KMS-11 (cell line): ENCODE results near the gene CACNA2D3.

Experiments
- H2AFZ ChIP-seq: fragments of 200-600 bp; sonication (generic); 2 replicates; pipeline ENCODE4 v1.6.1; 2016; ENCODE audit warnings: antibody characterized with exemption, mixed run types, low read depth
- H3K27ac ChIP-seq: fragments of 200-600 bp; sonication (generic); 2 replicates; pipeline ENCODE4 v1.6.1; 2016; ENCODE audit warnings: mild to moderate bottlenecking, mixed run types
- H3K27me3 ChIP-seq: fragments of 200-600 bp; sonication (generic); 2 replicates; pipeline ENCODE4 v1.6.1; 2017; ENCODE audit warnings: mild to moderate bottlenecking, low read depth, mixed run types, moderate library complexity; ENCODE audit not compliant: insufficient read depth
- H3K36me3 ChIP-seq: fragments of 200-600 bp; sonication (generic); 2 replicates; pipeline ENCODE4 v1.6.1; 2017; ENCODE audit warnings: mild to moderate bottlenecking, mixed run types; ENCODE audit not compliant: insufficient read depth
- H3K4me1 ChIP-seq: fragments of 200-600 bp; sonication (generic); 2 replicates; pipeline ENCODE4 v1.6.1; 2016; ENCODE audit warnings: mild to moderate bottlenecking, low read depth, mixed run types; ENCODE audit not compliant: poor library complexity, severe bottlenecking
- H3K4me2 ChIP-seq: fragments of 200-600 bp; sonication (generic); 2 replicates; pipeline ENCODE4 v1.7.0; 2016; ENCODE audit warnings: mild to moderate bottlenecking, mixed run types
- H3K4me3 ChIP-seq: fragments of 200-600 bp; sonication (generic); IDR thresholded peaks from 2 replicates; pipeline ENCODE4 v1.6.1; 2017; ENCODE audit warnings: low read depth, low read length, mixed read lengths; ENCODE audit not compliant: insufficient read depth
- H3K79me2 ChIP-seq: fragments of 200-600 bp; sonication (generic); 2 replicates; pipeline ENCODE4 v1.6.1; 2016; ENCODE audit warnings: low read depth, mixed run types; ENCODE audit not compliant: insufficient read depth
- H3K9ac ChIP-seq: fragments of 200-600 bp; sonication (generic); 2 replicates; pipeline ENCODE4 v1.6.1; 2016; ENCODE audit warnings: mild to moderate bottlenecking, mixed run types
- H4K20me1 ChIP-seq: fragments of 200-600 bp; sonication (generic); 2 replicates; pipeline ENCODE4 v1.6.1; 2016; ENCODE audit warnings: mild to moderate bottlenecking, mixed run types; ENCODE audit not compliant: insufficient read depth
- TF ChIP-seq, protein P1 (sequence below): fragments of 200-600 bp; sonication (generic); conservative IDR thresholded peaks from 2 replicates; pipeline ENCODE4 v1.6.1; 2017; ENCODE audit warnings: low read depth, mild to moderate bottlenecking, antibody characterized with exemption, low read length, moderate library complexity, mixed read lengths

Gene CACNA2D3

DNA sequence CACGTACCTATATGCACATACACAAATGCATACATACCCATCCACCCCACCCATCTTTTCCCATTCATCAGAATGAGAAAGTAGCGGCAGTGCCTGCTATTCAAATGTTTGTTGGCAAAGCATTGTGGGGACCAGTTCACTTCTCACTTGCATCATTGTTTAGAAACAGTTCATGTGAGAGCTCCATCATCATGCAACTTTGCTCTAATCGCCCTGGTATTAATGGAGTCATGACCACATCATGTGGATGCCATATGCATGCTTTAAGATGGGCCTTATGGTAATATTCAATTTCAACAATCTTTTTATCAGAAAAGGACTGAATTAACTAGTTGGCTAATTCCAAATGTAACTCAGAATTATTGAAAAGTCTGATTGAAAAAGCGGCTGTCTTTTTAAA, 725.0 kb downstream of the CACNA2D3 start:
- Histone ChIP-seq H3K4me1 (no peaks in the 10 kb centered on the region), H4K20me1 (no peaks in the 10 kb centered on the region), H3K4me2 (no peak overlapping the region), H3K27ac (no peak overlapping the region), H3K36me3 (no peaks in the 10 kb centered on the region), H3K27me3 (no peaks in the 10 kb centered on the region), H3K4me3 (no peak overlapping the region), H3K9ac (no peak overlapping the region), H3K79me2 (no peaks in the 10 kb centered on the region), H2AFZ (no peak overlapping the region)
- TF ChIP-seq, protein P1, sequence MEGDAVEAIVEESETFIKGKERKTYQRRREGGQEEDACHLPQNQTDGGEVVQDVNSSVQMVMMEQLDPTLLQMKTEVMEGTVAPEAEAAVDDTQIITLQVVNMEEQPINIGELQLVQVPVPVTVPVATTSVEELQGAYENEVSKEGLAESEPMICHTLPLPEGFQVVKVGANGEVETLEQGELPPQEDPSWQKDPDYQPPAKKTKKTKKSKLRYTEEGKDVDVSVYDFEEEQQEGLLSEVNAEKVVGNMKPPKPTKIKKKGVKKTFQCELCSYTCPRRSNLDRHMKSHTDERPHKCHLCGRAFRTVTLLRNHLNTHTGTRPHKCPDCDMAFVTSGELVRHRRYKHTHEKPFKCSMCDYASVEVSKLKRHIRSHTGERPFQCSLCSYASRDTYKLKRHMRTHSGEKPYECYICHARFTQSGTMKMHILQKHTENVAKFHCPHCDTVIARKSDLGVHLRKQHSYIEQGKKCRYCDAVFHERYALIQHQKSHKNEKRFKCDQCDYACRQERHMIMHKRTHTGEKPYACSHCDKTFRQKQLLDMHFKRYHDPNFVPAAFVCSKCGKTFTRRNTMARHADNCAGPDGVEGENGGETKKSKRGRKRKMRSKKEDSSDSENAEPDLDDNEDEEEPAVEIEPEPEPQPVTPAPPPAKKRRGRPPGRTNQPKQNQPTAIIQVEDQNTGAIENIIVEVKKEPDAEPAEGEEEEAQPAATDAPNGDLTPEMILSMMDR = no peak

DNA sequence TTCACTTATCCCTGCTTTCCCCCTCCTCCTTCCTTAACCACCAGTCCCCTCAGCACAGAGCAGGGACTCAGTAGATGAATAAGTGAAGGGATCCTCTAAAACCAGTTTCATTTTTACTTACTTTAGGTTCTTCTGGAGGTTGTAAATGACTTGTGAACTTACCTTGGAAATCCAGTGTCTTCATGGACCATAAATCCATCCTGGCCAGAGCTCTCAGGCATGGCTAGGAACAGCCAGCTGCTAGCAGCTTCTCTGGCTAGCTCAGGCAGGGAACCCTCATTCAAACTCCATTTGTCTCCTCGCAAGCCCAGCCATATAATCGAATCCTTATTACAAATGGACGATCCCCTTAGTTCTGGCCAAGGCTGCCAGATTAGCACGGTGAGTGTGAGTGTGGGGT, 727.0 kb downstream of the CACNA2D3 start:
- TF ChIP-seq, protein P1 = no peak
- no peak overlapping the region for H3K4me3 ChIP-seq
- no peak overlapping the region for H3K27ac ChIP-seq
- no peaks in the 10 kb centered on the region for H3K27me3 ChIP-seq
- no peaks in the 10 kb centered on the region for H3K4me1 ChIP-seq
- H3K4me2 ChIP-seq = no peak overlapping the region
- H2AFZ ChIP-seq = no peak overlapping the region
- H3K79me2 ChIP-seq = no peaks in the 10 kb centered on the region
- no peaks in the 10 kb centered on the region for H4K20me1 ChIP-seq
- no peak overlapping the region for H3K9ac ChIP-seq
- no peaks in the 10 kb centered on the region for H3K36me3 ChIP-seq

DNA sequence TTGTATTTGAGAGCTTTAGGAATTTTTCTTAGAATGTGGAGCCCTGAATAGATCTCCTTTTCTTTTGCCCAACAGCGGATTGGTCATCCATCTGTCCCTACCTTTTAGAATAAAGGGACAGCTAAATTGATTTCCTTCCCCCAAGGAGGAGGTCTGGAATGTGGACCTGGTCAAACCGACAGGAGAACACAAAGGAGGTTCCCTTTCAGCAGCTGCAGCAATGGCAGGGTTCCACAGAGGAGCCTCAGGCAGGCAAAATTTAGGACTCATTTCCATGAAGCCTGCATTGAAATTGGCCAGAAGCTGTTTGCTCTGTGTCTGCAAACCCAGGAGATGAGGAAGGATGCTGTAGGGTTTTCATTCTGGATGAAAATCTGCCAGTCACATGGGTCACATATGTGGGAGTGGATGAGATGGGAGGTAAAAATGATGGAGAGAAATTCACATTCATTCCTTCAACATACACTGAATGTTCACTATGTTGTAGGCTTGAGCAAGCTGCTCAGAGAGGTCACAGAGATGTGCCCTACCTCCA, 728.2 kb downstream of the CACNA2D3 start:
- Histone ChIP-seq H3K36me3 (no peaks in the 10 kb centered on the region), H4K20me1 (no peaks in the 10 kb centered on the region), H3K4me1 (no peaks in the 10 kb centered on the region), H3K4me3 (no peak overlapping the region), H3K9ac (no peak overlapping the region), H2AFZ (no peak overlapping the region), H3K79me2 (no peaks in the 10 kb centered on the region), H3K27ac (no peak overlapping the region), H3K4me2 (no peak overlapping the region), H3K27me3 (no peaks in the 10 kb centered on the region)
- TF ChIP-seq, protein P1 = no peak

DNA sequence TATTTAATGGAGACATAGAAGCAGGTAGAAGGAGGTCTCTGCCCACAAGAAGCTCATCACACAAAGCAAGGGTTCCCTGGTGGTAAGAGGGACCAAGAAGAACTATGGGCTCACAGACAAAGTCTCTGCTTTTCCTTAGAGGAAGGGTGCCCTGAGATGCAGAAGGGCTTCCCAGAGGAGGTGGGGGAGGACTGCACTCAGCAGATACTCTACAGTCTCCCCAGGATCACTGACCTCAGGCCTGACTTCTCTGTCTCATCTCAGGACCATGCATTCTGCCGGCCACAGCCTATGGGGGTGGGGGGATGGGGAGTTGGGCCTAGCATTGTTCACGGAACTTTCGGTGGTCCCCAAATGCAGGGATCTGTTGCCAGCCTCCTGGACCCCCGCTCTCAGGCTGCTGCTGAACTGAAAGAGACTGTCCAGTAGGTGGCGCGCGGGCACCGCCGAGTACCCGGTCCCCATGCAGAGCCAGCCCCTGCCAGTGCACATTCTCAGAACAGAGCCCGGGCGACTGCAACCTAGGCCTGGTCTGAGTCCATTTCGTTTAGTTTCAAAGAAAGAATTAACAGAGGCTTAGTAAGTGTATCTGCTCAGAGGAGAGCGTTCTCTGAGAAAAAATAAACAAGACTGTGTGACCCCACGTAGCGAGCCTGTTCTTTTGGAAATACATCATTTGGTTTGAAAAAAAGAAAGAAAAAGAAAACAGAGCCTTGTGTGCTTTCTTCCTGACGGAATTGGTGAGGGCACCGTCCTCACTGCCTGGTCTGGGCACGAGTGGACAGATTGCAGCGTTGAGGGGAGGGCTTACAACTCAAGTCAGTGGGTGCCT, 731.4 kb downstream of the CACNA2D3 start:
- no peaks in the 10 kb centered on the region for H3K36me3 ChIP-seq
- H4K20me1 ChIP-seq = no peaks in the 10 kb centered on the region
- peak overlapping the region; percentile 4; the same call in 1 of the 2 replicates for H3K4me2 ChIP-seq
- no peaks in the 10 kb centered on the region for H3K4me1 ChIP-seq
- H2AFZ ChIP-seq = peak overlapping the region; percentile 39; the same call in 1 of the 2 replicates
- no peak overlapping the region for H3K9ac ChIP-seq
- no peak overlapping the region for H3K27ac ChIP-seq
- H3K27me3 ChIP-seq = no peaks in the 10 kb centered on the region
- H3K4me3 ChIP-seq = no peak overlapping the region
- TF ChIP-seq, protein P1 = peak; percentile 81
- H3K79me2 ChIP-seq = no peaks in the 10 kb centered on the region
